Duodenal mucosa (tissue), 2 donors: Measurements from ENCODE around the gene SERF1B.
"Not testable (repeated sequence)": the region's sequence is repeated elsewhere in the genome, so short reads cannot be mapped to it uniquely, and the experiment has no call there.

Source experiments
- H3K27ac ChIP-seq: one replicate; pipeline ENCODE4 v1.7.0; 2013; ENCODE audit warnings: low read depth, low read length
- H3K27me3 ChIP-seq, 2 donors: one replicate each; pipeline ENCODE4 v1.7.0; 2013; ENCODE audit warnings: low read length in 2 of 2, control low read depth in 1 of 2; ENCODE audit not compliant: insufficient read depth in 2 of 2, control insufficient read depth in 1 of 2
- H3K36me3 ChIP-seq, 2 donors: one replicate each; pipeline ENCODE4 v1.7.0; 2013; ENCODE audit warnings: low read length in 2 of 2, control low read depth in 1 of 2; ENCODE audit not compliant: insufficient read depth in 2 of 2, control insufficient read depth in 1 of 2
- H3K4me1 ChIP-seq, 2 donors: one replicate each; pipeline ENCODE4 v1.7.0; 2013; ENCODE audit warnings: low read length in 2 of 2, control low read depth in 1 of 2; ENCODE audit not compliant: insufficient read depth in 2 of 2, control insufficient read depth in 1 of 2
- H3K4me3 ChIP-seq, 2 donors: one replicate each; pipeline ENCODE4 v1.7.0; 2013; ENCODE audit warnings: low read length in 2 of 2, low read depth in 1 of 2
- H3K9ac ChIP-seq, 2 donors: one replicate each; pipeline ENCODE4 v1.7.0; 2013; ENCODE audit warnings: low read length in 2 of 2, low read depth in 1 of 2
- H3K9me3 ChIP-seq, 2 donors: one replicate each; pipeline ENCODE4 v1.7.0; 2013; ENCODE audit warnings: low read length in 2 of 2, control low read depth in 1 of 2; ENCODE audit not compliant: control insufficient read depth in 1 of 2

SERF1B gene

GRCh38 chr5:70088907-70089464 is 63.9 kb downstream of the SERF1B start:
- H3K36me3 ChIP-seq, H3K9ac ChIP-seq, H3K9me3 ChIP-seq, H3K4me3 ChIP-seq, H3K4me1 ChIP-seq, H3K27me3 ChIP-seq, H3K27ac ChIP-seq: not testable (repeated sequence)

- not testable (repeated sequence) for H3K36me3 ChIP-seq, H3K27me3 ChIP-seq, H3K27ac ChIP-seq, H3K4me1 ChIP-seq, H3K9ac ChIP-seq, H3K9me3 ChIP-seq, H3K4me3 ChIP-seq
Measured at GRCh38 chr5:70091776-70092175, 66.7 kb downstream of the SERF1B start.
